OCI-LY3 (cell line): ENCODE data around the gene TNFAIP8L3.

Experiments used
- H2AFZ ChIP-seq: fragments of 200-600, 300-600 bp; shearing (Covaris generic); 2 replicates; pipeline ENCODE4 v1.6.0; 2014; ENCODE audit warnings: antibody characterized with exemption, low read depth, low read length
- H3K27ac ChIP-seq: fragments of 200-600, 300-600 bp; sonication (generic); 2 replicates; pipeline ENCODE4 v1.5.1; 2014; ENCODE audit warnings: mild to moderate bottlenecking, low read length, moderate library complexity, mixed read lengths
- H3K27me3 ChIP-seq: fragments of 200-600, 300-600 bp; sonication (generic); 2 replicates; pipeline ENCODE4 v1.6.1; 2014; ENCODE audit warnings: low read depth, low read length, mixed read lengths
- H3K36me3 ChIP-seq: fragments of 200-600, 300-600 bp; sonication (generic); replicated peaks from 2 replicates; pipeline ENCODE3; 2014; ENCODE audit warnings: low read depth, low read length, mixed read lengths
- H3K4me1 ChIP-seq: fragments of 300-600, 200-600 bp; sonication (generic); 2 replicates; pipeline ENCODE4 v1.6.1; 2014; ENCODE audit warnings: low read length, mixed read lengths
- H3K4me2 ChIP-seq: fragments of 200-600, 300-600 bp; sonication (generic); 2 replicates; pipeline ENCODE4 v1.6.1; 2014; ENCODE audit warnings: low read length, mixed read lengths
- H3K4me3 ChIP-seq: fragments of 300-600, 200-600 bp; sonication (generic); 2 replicates; pipeline ENCODE4 v1.5.1; 2014; ENCODE audit warnings: antibody characterized with exemption, mild to moderate bottlenecking, low read length, moderate library complexity
- H3K79me2 ChIP-seq: fragments of 300-600, 200-600 bp; shearing (Covaris generic); 2 replicates; pipeline ENCODE4 v1.6.1; 2014; ENCODE audit warnings: mild to moderate bottlenecking, low read length, mixed read lengths
- H3K9ac ChIP-seq: fragments of 300-600, 200-600 bp; shearing (Covaris generic); 2 replicates; pipeline ENCODE4 v1.6.0; 2014; ENCODE audit warnings: mild to moderate bottlenecking, low read length, moderate library complexity
- H3K9me3 ChIP-seq: fragments of 200-600, 300-600 bp; shearing (Covaris generic); 2 replicates; pipeline ENCODE4 v1.6.1; 2014; ENCODE audit warnings: low read length, mixed read lengths; ENCODE audit not compliant: insufficient read depth
- H4K20me1 ChIP-seq: fragments of 200-600, 300-600 bp; sonication (generic); 2 replicates; pipeline ENCODE4 v1.6.1; 2016; ENCODE audit warnings: low read length, mixed read lengths; ENCODE audit not compliant: insufficient read depth
- EZH2phosphoT487 ChIP-seq: fragments of 200-600 bp; shearing (Covaris generic); IDR thresholded peaks from 2 replicates; pipeline ENCODE4 v1.6.1; 2018; ENCODE audit warnings: antibody characterized with exemption, mixed run types, low read depth
- TF ChIP-seq, protein P1 (sequence below): fragments of 200-600, 300-600 bp; sonication (generic); IDR thresholded peaks from 2 replicates; pipeline ENCODE4 v1.5.1; 2014; ENCODE audit warnings: antibody characterized with exemption, low read length, low read depth

TNFAIP8L3 gene

GRCh38 chr15:51030649-51031316 lies 63.9 kb downstream of the TNFAIP8L3 start:
- H3K79me2 ChIP-seq: no peaks in the 10 kb centered on the region
- no peak overlapping the region for H3K4me2 ChIP-seq
- no peak overlapping the region for H3K27ac ChIP-seq
- no peaks in the 10 kb centered on the region for H3K27me3 ChIP-seq
- no peak overlapping the region for H3K9ac ChIP-seq
- TF ChIP-seq, protein P1, sequence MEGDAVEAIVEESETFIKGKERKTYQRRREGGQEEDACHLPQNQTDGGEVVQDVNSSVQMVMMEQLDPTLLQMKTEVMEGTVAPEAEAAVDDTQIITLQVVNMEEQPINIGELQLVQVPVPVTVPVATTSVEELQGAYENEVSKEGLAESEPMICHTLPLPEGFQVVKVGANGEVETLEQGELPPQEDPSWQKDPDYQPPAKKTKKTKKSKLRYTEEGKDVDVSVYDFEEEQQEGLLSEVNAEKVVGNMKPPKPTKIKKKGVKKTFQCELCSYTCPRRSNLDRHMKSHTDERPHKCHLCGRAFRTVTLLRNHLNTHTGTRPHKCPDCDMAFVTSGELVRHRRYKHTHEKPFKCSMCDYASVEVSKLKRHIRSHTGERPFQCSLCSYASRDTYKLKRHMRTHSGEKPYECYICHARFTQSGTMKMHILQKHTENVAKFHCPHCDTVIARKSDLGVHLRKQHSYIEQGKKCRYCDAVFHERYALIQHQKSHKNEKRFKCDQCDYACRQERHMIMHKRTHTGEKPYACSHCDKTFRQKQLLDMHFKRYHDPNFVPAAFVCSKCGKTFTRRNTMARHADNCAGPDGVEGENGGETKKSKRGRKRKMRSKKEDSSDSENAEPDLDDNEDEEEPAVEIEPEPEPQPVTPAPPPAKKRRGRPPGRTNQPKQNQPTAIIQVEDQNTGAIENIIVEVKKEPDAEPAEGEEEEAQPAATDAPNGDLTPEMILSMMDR: no peak
- TF ChIP-seq EZH2phosphoT487: no peak
- H4K20me1 ChIP-seq: no peaks in the 10 kb centered on the region
- no peak overlapping the region for H3K4me3 ChIP-seq
- H2AFZ ChIP-seq: no peak overlapping the region
- no peaks in the 10 kb centered on the region for H3K4me1 ChIP-seq
- no peaks in the 10 kb centered on the region for H3K36me3 ChIP-seq
- H3K9me3 ChIP-seq: no peaks in the 10 kb centered on the region

GRCh38 chr15:51025454-51025846 lies 69.3 kb downstream of the TNFAIP8L3 start:
- H3K9me3 ChIP-seq: no peaks in the 10 kb centered on the region
- TF ChIP-seq EZH2phosphoT487: no peak
- TF ChIP-seq, protein P1: no peak
- H3K4me2 ChIP-seq: no peak overlapping the region
- H3K36me3 ChIP-seq: no peaks in the 10 kb centered on the region
- H3K27me3 ChIP-seq: no peaks in the 10 kb centered on the region
- H3K79me2 ChIP-seq: no peaks in the 10 kb centered on the region
- H2AFZ ChIP-seq: no peak overlapping the region
- no peaks in the 10 kb centered on the region for H4K20me1 ChIP-seq
- no peak overlapping the region for H3K27ac ChIP-seq
- no peak overlapping the region for H3K9ac ChIP-seq
- no peak overlapping the region for H3K4me3 ChIP-seq
- H3K4me1 ChIP-seq: 0 out of 2 replicates have a peak, but pooled peaks cover 3% of the 10 kb centered on the region

DNA sequence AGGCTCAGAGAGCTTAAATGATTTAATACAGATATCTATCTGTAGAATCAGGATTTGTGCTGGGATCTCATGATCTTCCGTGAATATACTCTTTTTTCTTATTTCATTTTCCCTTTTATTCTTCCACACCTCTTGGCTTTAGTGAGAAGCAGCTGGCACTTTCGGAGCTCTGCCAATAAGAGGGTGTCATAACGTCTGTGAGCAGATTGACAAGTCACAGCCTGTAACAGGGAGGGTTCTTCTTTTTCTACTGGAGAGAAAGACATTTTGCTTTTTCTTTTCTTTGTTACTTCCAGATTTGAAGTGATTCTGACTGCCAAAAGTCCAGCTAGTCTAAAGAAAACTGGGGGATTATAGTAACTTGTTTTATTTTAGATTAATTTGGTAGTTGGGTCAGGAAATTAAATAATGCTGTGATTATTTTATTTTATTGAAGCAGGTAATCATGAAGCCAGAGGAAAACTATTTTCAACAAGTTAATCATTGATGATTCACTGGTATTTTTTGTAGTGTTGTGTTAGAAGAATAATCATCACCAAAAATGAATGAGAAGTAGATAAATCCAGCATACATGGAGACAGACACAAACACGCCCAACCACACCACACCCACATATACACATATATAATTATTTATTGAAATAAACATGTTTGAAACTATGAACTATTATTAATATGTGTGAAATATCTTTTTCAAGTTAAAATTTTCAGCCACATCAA lies 69.8 kb downstream of the TNFAIP8L3 start:
- Histone ChIP-seq H3K27me3 (no peaks in the 10 kb centered on the region), H3K4me1 (0 out of 2 replicates have a peak, but pooled peaks cover 3% of the 10 kb centered on the region), H2AFZ (no peak overlapping the region), H3K27ac (no peak overlapping the region), H4K20me1 (no peaks in the 10 kb centered on the region), H3K4me3 (no peak overlapping the region), H3K9ac (no peak overlapping the region), H3K9me3 (no peaks in the 10 kb centered on the region), H3K79me2 (no peaks in the 10 kb centered on the region), H3K4me2 (no peak overlapping the region), H3K36me3 (no peaks in the 10 kb centered on the region)
- TF ChIP-seq EZH2phosphoT487: no peak
- TF ChIP-seq, protein P1: no peak

- no peaks in the 10 kb centered on the region for H4K20me1 ChIP-seq
- no peaks in the 10 kb centered on the region for H3K79me2 ChIP-seq
- no peaks in the 10 kb centered on the region for H3K27me3 ChIP-seq
- H3K9me3 ChIP-seq: no peaks in the 10 kb centered on the region
- no peak overlapping the region for H3K4me3 ChIP-seq
- H3K4me2 ChIP-seq: no peak overlapping the region
- H2AFZ ChIP-seq: no peak overlapping the region
- no peaks in the 10 kb centered on the region for H3K36me3 ChIP-seq
- H3K4me1 ChIP-seq: 0 out of 2 replicates have a peak, but pooled peaks cover 3% of the 10 kb centered on the region
- no peak overlapping the region for H3K27ac ChIP-seq
- TF ChIP-seq, protein P1: no peak
- H3K9ac ChIP-seq: no peak overlapping the region
Observed at GRCh38 chr15:51023499-51023898, 71.2 kb downstream of the TNFAIP8L3 start.
